Stimulated activated CD4-positive, alpha-beta T cell treated with anti-CD3 and anti-CD28 coated beads, Interleukin-4, amount 100 ng/mL, for 4 hours (primary cell): ENCODE measurements around the gene TMEM207.

Source experiments
- DNase-seq, 2 experiments: peaks; one replicate each; pipeline ENCODE4 v3.0.0-alpha.2; 2020

The TMEM207 gene

DNA sequence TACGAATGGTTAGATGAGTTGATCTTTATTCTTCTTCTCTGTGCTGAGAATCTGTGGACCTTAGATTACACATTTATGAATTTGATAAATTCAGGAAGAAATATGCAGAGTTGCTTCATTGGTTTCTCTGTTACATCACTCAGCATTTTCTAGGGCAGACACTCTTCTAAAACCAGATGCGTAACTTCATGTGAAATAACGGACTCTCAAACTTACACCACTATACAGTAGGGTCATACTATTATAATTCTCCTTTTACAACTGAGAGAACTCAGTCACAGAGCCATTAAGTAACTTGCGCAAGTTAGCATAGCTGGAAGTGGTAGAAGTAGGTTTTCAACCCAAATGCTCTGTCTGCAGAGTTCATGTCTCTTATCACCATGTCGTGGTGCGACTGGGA, 5.7 kb downstream of the TMEM207 start:
- DNase-seq, result no peak

DNA sequence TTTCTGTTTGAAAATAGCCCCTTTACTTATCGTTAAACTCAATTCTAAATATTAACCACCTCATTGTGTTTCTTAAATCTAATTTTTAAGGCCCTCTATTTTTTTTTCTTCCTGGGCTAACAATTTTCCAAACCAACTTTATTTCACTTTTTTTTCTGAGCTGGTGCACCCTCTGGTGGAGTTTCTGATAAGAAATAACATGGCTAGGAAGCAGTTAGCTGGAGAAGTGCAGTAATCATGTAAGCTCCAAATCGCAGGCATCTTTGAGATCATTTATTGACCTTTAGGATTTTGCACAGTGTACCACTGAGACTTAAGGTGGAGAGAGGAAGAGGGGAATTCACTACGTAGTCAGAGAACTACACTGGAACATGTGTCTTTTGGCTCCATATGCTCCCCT, 6.4 kb downstream of the TMEM207 start:
- DNase-seq, result no peak

DNA sequence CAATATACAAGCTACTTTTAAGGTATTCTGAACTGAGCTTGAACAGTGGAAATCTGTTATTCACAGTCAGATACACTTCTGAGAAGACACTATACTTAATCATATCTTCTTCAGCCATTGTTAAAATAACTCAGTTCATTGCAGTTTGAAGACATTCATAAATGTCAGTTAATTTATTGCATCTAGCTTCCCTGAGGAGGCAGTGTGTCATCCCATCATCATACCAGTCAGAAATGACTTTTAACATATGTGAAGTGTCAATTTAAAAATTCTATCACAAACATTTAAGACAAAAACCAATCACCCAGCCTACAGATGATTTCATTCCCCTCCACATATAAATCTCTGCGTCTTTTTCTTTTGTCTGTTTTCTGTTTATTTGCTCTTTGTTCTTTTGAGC, 7.5 kb downstream of the TMEM207 start:
- DNase-seq, result no peak

DNA sequence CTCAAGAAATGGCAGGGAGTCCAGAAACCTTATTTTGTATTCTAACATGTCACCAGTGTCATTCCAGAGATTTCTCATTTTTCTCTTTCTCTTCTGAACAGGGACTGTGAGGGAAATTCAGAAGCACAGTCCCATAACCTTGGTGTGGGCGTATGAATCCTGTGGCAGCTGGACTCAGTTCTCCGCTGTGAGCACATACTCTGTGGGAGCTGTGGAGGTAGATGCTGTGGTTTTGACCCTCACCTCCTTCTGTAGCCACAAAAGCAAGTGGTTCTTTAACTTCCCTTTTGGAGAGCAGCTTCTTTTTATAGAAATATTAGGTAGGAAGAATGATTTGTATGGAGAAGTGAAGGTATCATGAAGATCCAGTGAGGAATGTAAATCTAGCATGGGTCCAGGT, 13.4 kb downstream of the TMEM207 start:
- DNase-seq, result no peak

GRCh38 chr3:190435618-190436017, 14.1 kb downstream of the TMEM207 start:
- DNase-seq, result no peak

DNA sequence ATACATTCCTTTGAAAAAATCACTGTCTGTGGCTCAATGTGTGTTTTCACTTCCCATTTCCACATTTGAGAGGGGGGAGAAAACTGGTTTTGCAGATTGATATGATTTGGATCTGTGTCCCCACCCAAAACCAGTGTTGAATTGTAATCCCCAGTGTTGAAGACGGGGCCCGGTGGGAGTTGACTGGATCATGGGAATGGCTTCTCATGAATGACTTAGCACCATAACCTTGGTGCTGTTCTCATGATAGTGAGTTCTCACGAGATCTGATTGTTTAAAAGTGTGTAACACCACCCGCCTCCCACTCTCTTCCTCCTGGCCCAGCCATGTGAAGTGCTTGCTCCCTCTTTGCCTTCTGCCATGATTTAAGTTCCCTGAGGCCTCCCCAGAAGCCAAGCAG, 16.1 kb downstream of the TMEM207 start:
- no peak for DNase-seq

DNA sequence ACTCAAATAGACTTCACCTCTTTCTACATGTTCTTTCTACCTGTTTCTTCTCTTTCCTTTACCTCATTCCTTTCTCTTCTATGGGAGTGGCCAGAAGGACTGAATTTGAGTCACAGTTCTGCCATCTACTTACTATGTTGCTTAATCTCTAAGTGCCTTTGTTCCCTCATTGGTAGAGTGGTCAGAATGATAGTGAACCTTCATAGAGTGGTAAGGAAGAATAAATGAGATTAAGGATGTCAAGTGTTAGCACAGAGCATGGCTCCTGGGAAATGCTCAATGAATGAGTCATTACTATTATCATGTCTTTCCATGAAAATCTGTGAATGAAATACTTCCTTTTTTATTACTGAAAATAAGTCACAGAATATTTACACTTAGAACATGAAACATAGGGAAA, 17.5 kb downstream of the TMEM207 start:
- DNase-seq, result no peak

DNA sequence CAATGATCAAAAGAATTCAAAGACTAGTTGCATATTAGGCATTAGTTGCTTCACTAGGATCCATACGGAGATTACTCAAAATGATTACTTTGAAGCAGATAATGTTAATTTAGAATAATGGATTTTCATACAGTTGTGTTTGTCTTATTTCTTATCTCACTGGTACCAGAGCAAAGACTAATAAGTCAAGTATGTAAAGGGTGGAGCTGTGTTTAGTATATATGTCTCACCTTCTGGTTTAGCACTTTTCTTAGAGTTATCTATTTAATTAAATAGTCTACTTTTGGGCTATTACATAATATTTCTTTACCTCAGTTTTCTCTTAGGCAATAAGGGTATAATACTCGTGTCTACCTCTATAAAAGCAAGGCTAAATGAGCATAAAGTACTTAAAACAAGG, 18.8 kb downstream of the TMEM207 start:
- no peak for DNase-seq

DNA sequence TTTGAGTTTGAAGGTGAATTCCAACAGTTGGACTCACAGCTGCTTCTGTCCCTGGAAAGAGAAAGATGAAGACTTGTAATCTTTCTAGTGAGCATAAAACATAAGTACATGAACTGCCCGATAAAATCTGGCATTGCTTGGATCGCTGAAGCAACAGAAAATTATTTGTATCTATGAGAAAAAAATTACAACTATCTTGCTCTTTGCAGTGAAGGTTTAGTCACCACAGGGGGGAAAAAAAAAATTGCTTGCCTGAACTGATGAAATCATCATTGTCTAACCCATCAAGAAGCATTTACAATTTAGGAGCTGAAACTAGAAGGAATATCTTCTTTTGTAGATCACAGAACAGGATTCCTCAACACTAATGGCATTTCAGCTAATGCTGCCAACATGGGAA, 20.0 kb downstream of the TMEM207 start:
- DNase-seq, result no peak

- DNase-seq, result no peak
Observed at GRCh38 chr3:190426806-190427507, 22.7 kb downstream of the TMEM207 start.

GRCh38 chr3:190425833-190426232, 23.9 kb downstream of the TMEM207 start:
- no peak for DNase-seq

GRCh38 chr3:190424478-190425439, 24.9 kb downstream of the TMEM207 start:
- peak; percentile 5 to 11 for DNase-seq

DNA sequence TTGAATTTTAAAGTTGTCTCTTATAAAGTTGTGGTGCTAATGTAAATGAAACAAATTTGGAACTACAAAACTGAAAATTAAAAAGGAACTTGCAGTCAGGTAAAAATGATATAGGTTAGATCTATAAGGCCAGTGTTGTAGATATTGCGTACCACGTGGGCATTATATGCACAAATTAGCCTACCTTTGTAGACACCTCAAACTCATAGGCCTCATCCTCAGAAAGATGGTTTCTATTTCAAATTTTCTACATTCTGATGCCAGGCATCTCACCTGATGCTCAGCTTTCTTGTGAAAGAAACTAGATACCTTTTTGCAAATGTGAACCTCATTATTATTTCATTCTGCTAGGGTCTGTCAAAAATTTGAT, 25.6 kb downstream of the TMEM207 start:
- no peak for DNase-seq

DNA sequence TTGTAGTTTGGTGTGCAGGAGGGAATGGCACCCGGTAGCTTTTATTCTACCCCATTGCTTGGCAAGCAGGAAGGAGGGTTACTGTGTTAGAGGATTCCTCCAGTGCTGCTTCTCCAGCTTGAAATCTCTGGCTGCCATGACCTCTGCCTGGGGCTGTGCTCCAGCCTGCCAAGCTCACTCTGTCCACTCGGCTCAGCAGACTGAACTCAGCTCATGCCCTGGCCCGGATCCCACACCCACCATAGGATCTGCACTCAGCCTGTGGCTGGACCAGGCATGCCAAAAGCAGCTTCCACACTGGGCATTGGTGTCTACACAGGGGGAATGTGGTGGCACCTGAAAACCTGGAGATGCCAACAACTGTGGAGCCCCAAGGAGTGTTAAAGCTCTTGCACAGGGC, 35.4 kb downstream of the TMEM207 start:
- DNase-seq, result no peak

DNA sequence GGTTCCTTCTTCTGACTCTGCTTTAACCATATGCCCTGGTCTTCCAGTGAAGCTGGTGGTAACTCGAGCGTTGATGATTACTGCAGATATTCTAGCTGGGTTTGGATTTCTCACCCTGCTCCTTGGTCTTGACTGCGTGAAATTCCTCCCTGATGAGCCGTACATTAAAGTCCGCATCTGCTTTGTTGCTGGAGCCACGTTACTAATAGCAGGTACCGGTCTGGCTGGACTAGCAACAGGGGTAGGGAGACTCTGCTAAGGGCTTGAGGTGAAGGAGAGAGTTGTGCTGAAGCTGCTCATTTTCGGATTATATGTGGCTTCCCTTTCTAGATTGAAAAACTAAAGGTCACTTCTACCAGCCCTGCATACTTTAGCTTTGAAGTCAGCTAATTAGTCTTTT, 45.0 kb downstream of the TMEM207 start:
- DNase-seq, result no peak

DNA sequence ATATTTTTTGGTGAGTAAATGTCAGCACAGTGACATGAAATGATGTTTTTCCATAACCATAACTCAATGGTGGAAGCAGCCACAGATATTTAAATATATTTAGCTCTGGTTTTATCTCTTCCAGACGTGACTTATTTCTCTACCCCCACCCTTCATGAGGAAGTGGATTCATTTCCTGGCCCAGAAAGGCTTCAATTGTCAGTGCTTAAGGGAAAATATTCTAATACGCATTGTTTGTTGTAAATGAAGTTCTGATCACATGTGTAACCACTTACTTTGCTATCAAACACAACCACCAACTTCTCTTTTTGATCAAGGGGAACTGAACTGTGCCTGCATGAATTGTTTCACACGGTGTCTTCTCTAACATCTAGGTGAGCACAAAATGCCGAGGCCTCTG, 47.7 kb downstream of the TMEM207 start:
- DNase-seq, result no peak

DNA sequence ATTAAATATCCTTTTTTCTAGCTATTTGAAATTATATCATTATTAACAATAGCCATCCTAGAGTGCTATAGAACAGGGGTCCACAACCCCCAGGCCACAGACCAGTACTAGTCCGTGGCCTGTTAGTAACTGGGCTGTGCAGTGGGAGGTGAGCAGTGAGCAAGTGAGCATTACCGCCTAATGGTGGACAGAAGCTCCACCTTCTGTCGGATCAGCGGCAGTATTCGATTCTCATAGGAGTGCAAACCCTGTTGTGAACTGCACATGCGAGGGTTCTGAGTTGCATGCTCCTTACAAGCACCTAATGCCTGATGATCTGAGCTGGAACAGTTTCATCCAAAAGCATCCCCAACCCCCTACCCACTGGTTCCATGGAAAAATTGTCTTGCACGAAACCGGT, 50.0 kb downstream of the TMEM207 start:
- DNase-seq, result no peak

DNA sequence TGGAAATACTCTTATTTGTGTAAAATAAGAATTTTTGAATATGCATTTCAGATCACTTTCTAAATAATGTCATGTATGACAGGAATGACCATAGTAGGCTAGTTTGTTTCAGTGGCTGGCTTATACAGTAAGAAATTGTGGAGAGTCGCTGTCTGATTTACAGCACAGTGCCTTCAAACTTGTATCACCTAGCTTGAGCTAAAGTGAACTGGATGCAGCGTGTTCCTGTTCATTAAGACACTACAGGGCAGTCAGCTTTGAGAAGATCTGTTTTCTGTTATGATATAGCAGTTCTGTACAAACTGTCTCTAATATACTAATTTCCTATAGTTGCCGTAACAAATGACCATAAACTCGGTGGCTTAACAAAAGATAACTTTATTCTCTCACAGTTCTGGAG, 51.8 kb downstream of the TMEM207 start:
- no peak for DNase-seq

GRCh38 chr3:190396001-190396400, 53.7 kb downstream of the TMEM207 start:
- DNase-seq, result no peak

DNA sequence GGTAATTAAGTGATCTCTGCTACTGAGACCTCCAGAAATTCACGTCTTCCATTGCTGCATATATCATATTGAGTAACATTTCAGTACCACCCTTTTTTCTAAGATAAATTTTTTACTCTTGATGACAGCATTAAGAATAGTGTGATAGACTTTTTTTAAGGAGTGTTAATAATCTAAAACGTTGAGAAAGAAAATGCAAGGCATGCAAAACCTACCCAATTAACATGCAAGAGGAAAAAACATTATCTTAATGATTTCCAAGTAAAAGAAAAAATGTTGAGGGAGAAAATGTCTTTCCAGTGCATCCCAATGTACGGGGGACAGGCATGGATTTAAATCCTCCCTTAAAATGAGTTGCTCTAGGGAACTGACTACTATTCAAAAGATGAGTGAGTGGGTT, 61.0 kb downstream of the TMEM207 start:
- DNase-seq, result no peak

- no peak for DNase-seq
Observed at GRCh38 chr3:190387578-190388213, 62.0 kb downstream of the TMEM207 start, which contains the start of gene CLDN16. Gene CLDN16, plus strand, starts transcription at chr3:190388163. Its CDS starts 167 bp downstream, at chr3:190388330.

GRCh38 chr3:190385731-190386688, 63.7 kb downstream of the TMEM207 start:
- DNase-seq, result no peak
